ENCODE measurements around the gene GALNT18. TPM values are rescaled to one million over a fixed set of nuclear protein-coding genes. Genes with fewer than 3 reads are reported as not detected.

Gene GALNT18
- total RNA-seq, 2 donors from 2014 or later: not detected

- ATAC-seq (no peak), DNase-seq (no peak)
- Mint-ChIP-seq H3K4me1 (no peaks in the 10 kb centered on the region), H3K27me3 (peaks cover 28% of the 10 kb centered on the region), H3K36me3 (ENCODE audit: low read depth) (peaks cover 2% of the 10 kb centered on the region), H3K4me3 (no peak overlapping the region), H3K27ac (no peak overlapping the region)
- H3K9me3 ChIP-seq (ENCODE audit: control insufficient read depth, low read length, poor library complexity, severe bottlenecking): no peaks in the 10 kb centered on the region
Observed at GRCh38 chr11:11521306-11522002, 100.4 kb downstream of the GALNT18 start.

GRCh38 chr11:11520231-11521015 lies 101.4 kb downstream of the GALNT18 start:
- no peaks in the 10 kb centered on the region for H3K9me3 ChIP-seq (ENCODE audit: control insufficient read depth, low read length, poor library complexity, severe bottlenecking)
- H3K27ac Mint-ChIP-seq: no peak overlapping the region
- H3K4me3 Mint-ChIP-seq: no peak overlapping the region
- DNase-seq: no peak
- peaks cover 34% of the 10 kb centered on the region for H3K27me3 Mint-ChIP-seq
- peaks cover 2% of the 10 kb centered on the region for H3K36me3 Mint-ChIP-seq (ENCODE audit: low read depth)
- peaks cover 2% of the 10 kb centered on the region for H3K4me1 Mint-ChIP-seq
- ATAC-seq: no peak

GRCh38 chr11:11519184-11519583 lies 102.6 kb downstream of the GALNT18 start:
- peaks cover 35% of the 10 kb centered on the region for H3K27me3 Mint-ChIP-seq

GRCh38 chr11:11514246-11514645 lies 107.6 kb downstream of the GALNT18 start:
- Mint-ChIP-seq H3K27me3 (peaks cover 27% of the 10 kb centered on the region), H3K4me1 (peaks cover 3% of the 10 kb centered on the region), H3K27ac (no peak overlapping the region), H3K36me3 (ENCODE audit: low read depth) (no peaks in the 10 kb centered on the region), H3K4me3 (no peak overlapping the region)
- no peak for DNase-seq
- ATAC-seq: no peak
- H3K9me3 ChIP-seq (ENCODE audit: control insufficient read depth, low read length, poor library complexity, severe bottlenecking): no peaks in the 10 kb centered on the region

More at GRCh38 chr11:11519184-11519583, 102.6 kb downstream of the GALNT18 start:
- H3K27ac Mint-ChIP-seq: no peak overlapping the region
- ATAC-seq (no peak), DNase-seq (no peak)
- no peaks in the 10 kb centered on the region for H3K36me3 Mint-ChIP-seq (ENCODE audit: low read depth)
- H3K9me3 ChIP-seq (ENCODE audit: control insufficient read depth, low read length, poor library complexity, severe bottlenecking): no peaks in the 10 kb centered on the region
- no peak overlapping the region for H3K4me3 Mint-ChIP-seq
- peaks cover 3% of the 10 kb centered on the region for H3K4me1 Mint-ChIP-seq

- ATAC-seq (no peak), DNase-seq (no peak)
- H3K9me3 ChIP-seq (ENCODE audit: control insufficient read depth, low read length, poor library complexity, severe bottlenecking): no peaks in the 10 kb centered on the region
- Mint-ChIP-seq H3K27ac (no peak overlapping the region), H3K4me1 (peaks cover 3% of the 10 kb centered on the region), H3K36me3 (ENCODE audit: low read depth) (no peaks in the 10 kb centered on the region), H3K27me3 (peaks cover 26% of the 10 kb centered on the region), H3K4me3 (no peak overlapping the region)
Observed at GRCh38 chr11:11513422-11513821, 108.4 kb downstream of the GALNT18 start.

- H3K4me3 Mint-ChIP-seq: no peak overlapping the region
- DNase-seq (no peak), ATAC-seq (no peak)
- H3K27ac Mint-ChIP-seq: no peak overlapping the region
- no peaks in the 10 kb centered on the region for H3K36me3 Mint-ChIP-seq (ENCODE audit: low read depth)
- peaks cover 30% of the 10 kb centered on the region for H3K27me3 Mint-ChIP-seq
- H3K9me3 ChIP-seq (ENCODE audit: control insufficient read depth, low read length, poor library complexity, severe bottlenecking): no peaks in the 10 kb centered on the region
- peaks cover 3% of the 10 kb centered on the region for H3K4me1 Mint-ChIP-seq
Observed at GRCh38 chr11:11512929-11513328, 108.9 kb downstream of the GALNT18 start.

GRCh38 chr11:11512502-11512901 lies 109.3 kb downstream of the GALNT18 start:
- H3K4me3 Mint-ChIP-seq: no peak overlapping the region
- H3K9me3 ChIP-seq (ENCODE audit: control insufficient read depth, low read length, poor library complexity, severe bottlenecking): no peaks in the 10 kb centered on the region
- DNase-seq (no peak), ATAC-seq (no peak)
- H3K36me3 Mint-ChIP-seq (ENCODE audit: low read depth): no peaks in the 10 kb centered on the region
- peaks cover 3% of the 10 kb centered on the region for H3K4me1 Mint-ChIP-seq
- H3K27me3 Mint-ChIP-seq: peaks cover 30% of the 10 kb centered on the region
- no peak overlapping the region for H3K27ac Mint-ChIP-seq

- Mint-ChIP-seq H3K4me1 (peaks cover 3% of the 10 kb centered on the region), H3K36me3 (ENCODE audit: low read depth) (no peaks in the 10 kb centered on the region), H3K27me3 (peaks cover 34% of the 10 kb centered on the region), H3K27ac (no peak overlapping the region), H3K4me3 (no peak overlapping the region)
- DNase-seq (no peak), ATAC-seq (no peak)
- no peaks in the 10 kb centered on the region for H3K9me3 ChIP-seq (ENCODE audit: control insufficient read depth, low read length, poor library complexity, severe bottlenecking)
Observed at GRCh38 chr11:11512090-11512489, 109.7 kb downstream of the GALNT18 start.

GRCh38 chr11:11510939-11511338 lies 110.9 kb downstream of the GALNT18 start:
- no peaks in the 10 kb centered on the region for H3K9me3 ChIP-seq (ENCODE audit: control insufficient read depth, low read length, poor library complexity, severe bottlenecking)
- DNase-seq (no peak), ATAC-seq (no peak)
- no peaks in the 10 kb centered on the region for H3K36me3 Mint-ChIP-seq (ENCODE audit: low read depth)
- H3K27ac Mint-ChIP-seq: no peak overlapping the region
- H3K27me3 Mint-ChIP-seq: peaks cover 34% of the 10 kb centered on the region
- peaks cover 3% of the 10 kb centered on the region for H3K4me1 Mint-ChIP-seq
- no peak overlapping the region for H3K4me3 Mint-ChIP-seq

GRCh38 chr11:11505692-11506091 lies 116.1 kb downstream of the GALNT18 start:
- H3K4me3 Mint-ChIP-seq: no peak overlapping the region

GRCh38 chr11:11505190-11505589 lies 116.6 kb downstream of the GALNT18 start:
- H3K4me3 Mint-ChIP-seq: no peak overlapping the region
- DNase-seq (no peak), ATAC-seq (no peak)
- peaks cover 2% of the 10 kb centered on the region for H3K4me1 Mint-ChIP-seq
- no peaks in the 10 kb centered on the region for H3K36me3 Mint-ChIP-seq (ENCODE audit: low read depth)
- H3K27me3 Mint-ChIP-seq: peaks cover 34% of the 10 kb centered on the region
- no peak overlapping the region for H3K27ac Mint-ChIP-seq
- no peaks in the 10 kb centered on the region for H3K9me3 ChIP-seq (ENCODE audit: control insufficient read depth, low read length, poor library complexity, severe bottlenecking)

More at GRCh38 chr11:11505692-11506091, 116.1 kb downstream of the GALNT18 start:
- no peaks in the 10 kb centered on the region for H3K36me3 Mint-ChIP-seq (ENCODE audit: low read depth)
- no peak overlapping the region for H3K27ac Mint-ChIP-seq
- H3K4me1 Mint-ChIP-seq: peaks cover 2% of the 10 kb centered on the region
- ATAC-seq (no peak), DNase-seq (no peak)
- peaks cover 34% of the 10 kb centered on the region for H3K27me3 Mint-ChIP-seq
- H3K9me3 ChIP-seq (ENCODE audit: control insufficient read depth, low read length, poor library complexity, severe bottlenecking): no peaks in the 10 kb centered on the region

GRCh38 chr11:11504071-11504470 lies 117.7 kb downstream of the GALNT18 start:
- Mint-ChIP-seq H3K27ac (no peak overlapping the region), H3K27me3 (peaks cover 34% of the 10 kb centered on the region), H3K36me3 (ENCODE audit: low read depth) (no peaks in the 10 kb centered on the region), H3K4me3 (no peak overlapping the region), H3K4me1 (peaks cover 2% of the 10 kb centered on the region)
- ATAC-seq (no peak), DNase-seq (no peak)
- no peaks in the 10 kb centered on the region for H3K9me3 ChIP-seq (ENCODE audit: control insufficient read depth, low read length, poor library complexity, severe bottlenecking)

- no peak for ATAC-seq
- H3K27me3 Mint-ChIP-seq: peaks cover 20% of the 10 kb centered on the region
- no peak overlapping the region for H3K27ac Mint-ChIP-seq
Observed at GRCh38 chr11:11502263-11502861, 119.4 kb downstream of the GALNT18 start.

More at GRCh38 chr11:11502263-11502861, 119.4 kb downstream of the GALNT18 start:
- DNase-seq: no peak
- H3K9me3 ChIP-seq (ENCODE audit: control insufficient read depth, low read length, poor library complexity, severe bottlenecking): no peaks in the 10 kb centered on the region
- Mint-ChIP-seq H3K4me3 (no peak overlapping the region), H3K4me1 (peaks cover 2% of the 10 kb centered on the region), H3K36me3 (ENCODE audit: low read depth) (no peaks in the 10 kb centered on the region)

Measured in T-helper 17 cell (primary cell).